Adrenal gland (tissue), 12 donors: Measurements from ENCODE around the gene RPS6KA5. TPM values are rescaled to one million over a fixed set of nuclear protein-coding genes. Genes with fewer than 3 reads are reported as not detected.

Experiments
- DNase-seq, 7 donors: peaks; one replicate each; pipeline ENCODE4 v3.0.0-alpha.2; 2019 to 2020
- H3K27ac ChIP-seq, 5 donors: fragments of 200-600 bp; sonication (generic) in 4 of 5; 1 replicate in 3 of 5; 2 replicates in 2 of 5; pipeline versions ENCODE4 v1.5.1 to v1.8.0; 2016 to 2020; ENCODE audit warnings: mild to moderate bottlenecking in 1 of 5
- H3K27me3 ChIP-seq: fragments of 200-600 bp; 2 replicates; pipeline ENCODE4 v1.8.0; 2021
- H3K36me3 ChIP-seq, 2 donors: fragments of 200-600 bp; replicated peaks in 1 of 2; 1 replicate in 1 of 2; 2 replicates in 1 of 2; pipeline versions ENCODE4 v1.5.1 to v1.8.0; 2018 to 2022
- H3K4me1 ChIP-seq, 2 donors: fragments of 200-600 bp; replicated peaks in 1 of 2; 1 replicate in 1 of 2; 2 replicates in 1 of 2; pipeline versions ENCODE4 v1.5.1 to v1.8.0; 2018 to 2021
- H3K4me3 ChIP-seq, 4 donors: fragments of 200-600 bp; sonication (generic) in 3 of 4; one replicate each; pipeline ENCODE4 v1.5.1; 2016 to 2018
- H3K9me3 ChIP-seq, 3 donors: fragments of 200-600 bp; sonication (generic) in 1 of 3; replicated peaks in 1 of 3; 1 replicate in 2 of 3; 2 replicates in 1 of 3; pipeline versions ENCODE4 v1.5.1 to v1.8.0; 2016 to 2021
- POLR2A ChIP-seq, 2 donors: fragments of 450-650 bp; IDR thresholded peaks; one replicate each; pipeline ENCODE4 v1.6.1; 2017; ENCODE audit warnings: antibody characterized with exemption in 2 of 2, mild to moderate bottlenecking in 2 of 2, moderate library complexity in 1 of 2
- WGBS, 4 donors: extraction: QIAGEN DNeasy Blood & Tissue Kit in 2 of 4; methylation state at CpG; one replicate each; pipeline versions ENCODE4 v1.1.5 to v1.1.7; 2013 to 2017; 5-methylcytosine and 5-hydroxymethylcytosine counted together
- intact Hi-C, 2 donors: fragments of 100-400 bp; cut with DNase I; formaldehyde crosslinking; loops; one replicate each; pipeline versions ENCODE4 v1.14.1 to v1.15.0; 2022 to 2023
- polyA plus RNA-seq, 3 donors: library from polyadenylated mRNA; stranded (reverse); fragments of 200-250 nt in 2 of 3; fragments of 350-450 nt in 1 of 3; fragmentation: Illumina TruSeq in 1 of 3; extraction: RNeasy Lipid Tissue Mini Kit (QIAGEN cat#74804) in 1 of 3; gene quantifications; one replicate each; pipeline ENCODE4 v1.2.3, GENCODE V29; 2013 to 2014
- small RNA-seq, 2 donors: library from RNA; depleted of rRNA; stranded (forward); fragments of <200 nt; gene quantifications; one replicate each; pipeline ENCODE3, GENCODE V24; 2016
- total RNA-seq, 9 donors: library from RNA; depleted of rRNA in 4 of 9; stranded (reverse); fragments of >200 nt in 4 of 9; fragments of 120-200 nt in 1 of 9; fragmentation: NEBNext Ultra II Directional in 1 of 9; extraction: Animal tissue kit (Norgen Biotek cat#: 25700) in 1 of 9; gene quantifications; one replicate each; pipeline versions ENCODE4 v1.1.0 to v1.2.4, GENCODE V29; 2013 to 2023
- TF ChIP-seq, protein P1 (sequence below), 6 experiments: fragments of 450-650 bp in 4 of 6; fragments of 200-600 bp in 2 of 6; sonication (generic) in 1 of 6; IDR thresholded peaks; 1 replicate in 5 of 6; 2 replicates in 1 of 6; pipeline versions ENCODE4 v1.5.1 to v1.8.0; 2016 to 2021; ENCODE audit warnings: antibody characterized with exemption in 6 of 6, mild to moderate bottlenecking in 2 of 6, moderate library complexity in 1 of 6
- donor health status: healthy with polysubstance abuse.
- donor health status: Bipolar disorder and iron deficiency.
- donor health status: DM: yes; HTN: yes; CAD: no.
- donor health status: DM: no; HTN: no; CAD: no.
- donor health status: DM: no; HTN: no; CAD: no.
- donor health status: DM: yes; HTN: yes; CAD: no.

The RPS6KA5 gene
- total and polyA plus RNA-seq, 12 donors = 0.27 to 5.5 (median 1.8) TPM

DNA sequence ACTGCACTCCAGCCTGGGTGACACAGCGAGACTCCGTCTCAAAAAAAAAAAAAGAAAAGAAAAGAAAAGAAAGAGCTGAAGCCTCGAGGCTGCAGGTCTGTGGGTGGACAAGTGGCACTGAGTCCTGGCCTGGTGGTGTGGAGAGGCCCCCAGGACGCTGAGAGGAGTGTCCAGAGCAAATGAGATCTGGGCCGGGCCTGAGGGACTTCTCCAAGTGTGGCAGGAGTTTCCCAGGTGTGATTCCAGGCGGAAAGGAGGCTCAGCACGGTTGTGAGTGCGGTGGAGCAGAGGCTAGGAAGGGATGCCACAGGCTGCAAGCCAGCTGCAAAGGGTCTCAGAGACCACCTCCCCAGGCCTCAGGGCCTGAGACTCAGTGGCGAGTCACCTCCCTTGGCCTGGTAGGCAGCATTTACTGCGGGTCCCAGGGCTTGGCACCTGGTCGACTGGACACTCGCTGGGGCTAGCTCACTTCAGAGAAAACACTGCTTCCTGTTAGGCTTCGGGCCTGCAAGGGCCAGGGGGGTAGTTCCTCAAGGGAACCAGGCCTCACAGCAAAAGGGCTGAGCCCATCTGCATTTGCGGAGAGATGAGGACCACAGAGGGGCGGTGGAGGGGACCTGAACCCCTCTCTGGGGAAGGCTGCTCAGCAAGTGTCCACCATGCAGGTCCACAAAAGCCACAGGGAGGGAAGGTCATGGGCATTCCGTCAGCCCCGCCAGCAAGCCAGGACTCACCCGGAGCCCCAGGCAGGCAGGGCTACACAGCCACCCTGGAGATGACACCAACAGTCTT is 256.0 kb downstream of the RPS6KA5 start:
- Histone ChIP-seq H3K9me3 (no peaks in the 10 kb centered on the region), H3K4me3 (no peak overlapping the region), H3K27ac (no peak overlapping the region), H3K4me1 (no peaks in the 10 kb centered on the region), H3K27me3 (no peaks in the 10 kb centered on the region), H3K36me3 (no peaks in the 10 kb centered on the region)
- WGBS, 4 donors = 85 to 91% (median 90%) methylated on average over 10 to 18 of the region's 18 CpGs
- TF ChIP-seq, protein P1, sequence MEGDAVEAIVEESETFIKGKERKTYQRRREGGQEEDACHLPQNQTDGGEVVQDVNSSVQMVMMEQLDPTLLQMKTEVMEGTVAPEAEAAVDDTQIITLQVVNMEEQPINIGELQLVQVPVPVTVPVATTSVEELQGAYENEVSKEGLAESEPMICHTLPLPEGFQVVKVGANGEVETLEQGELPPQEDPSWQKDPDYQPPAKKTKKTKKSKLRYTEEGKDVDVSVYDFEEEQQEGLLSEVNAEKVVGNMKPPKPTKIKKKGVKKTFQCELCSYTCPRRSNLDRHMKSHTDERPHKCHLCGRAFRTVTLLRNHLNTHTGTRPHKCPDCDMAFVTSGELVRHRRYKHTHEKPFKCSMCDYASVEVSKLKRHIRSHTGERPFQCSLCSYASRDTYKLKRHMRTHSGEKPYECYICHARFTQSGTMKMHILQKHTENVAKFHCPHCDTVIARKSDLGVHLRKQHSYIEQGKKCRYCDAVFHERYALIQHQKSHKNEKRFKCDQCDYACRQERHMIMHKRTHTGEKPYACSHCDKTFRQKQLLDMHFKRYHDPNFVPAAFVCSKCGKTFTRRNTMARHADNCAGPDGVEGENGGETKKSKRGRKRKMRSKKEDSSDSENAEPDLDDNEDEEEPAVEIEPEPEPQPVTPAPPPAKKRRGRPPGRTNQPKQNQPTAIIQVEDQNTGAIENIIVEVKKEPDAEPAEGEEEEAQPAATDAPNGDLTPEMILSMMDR (IDR thresholded peaks at IDR 0.05) = no peak
- no peak for TF ChIP-seq POLR2A (IDR thresholded peaks at IDR 0.05)
- no peak for DNase-seq
- intact Hi-C loops = no loop called here

DNA sequence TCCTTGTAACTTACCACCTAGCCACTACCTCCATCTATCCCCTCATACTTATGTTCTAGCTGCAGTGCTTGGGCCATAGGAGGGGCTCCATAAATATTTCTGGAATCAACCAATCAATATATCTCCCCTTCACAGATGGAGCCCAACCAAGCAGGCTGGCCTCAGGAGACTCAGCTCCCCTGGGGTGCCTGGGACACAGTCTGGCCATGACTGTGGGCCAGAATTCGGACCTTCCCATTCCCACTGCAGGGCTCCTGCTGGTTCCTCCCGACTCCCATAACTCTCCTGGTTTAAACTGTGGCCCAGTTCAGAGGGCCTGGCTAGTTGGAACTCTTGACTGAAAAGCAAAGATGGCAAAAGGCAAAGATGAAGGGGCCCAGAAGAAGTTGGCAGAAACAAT is 257.2 kb downstream of the RPS6KA5 start:
- no peaks in the 10 kb centered on the region for H3K27me3 ChIP-seq
- WGBS, 4 donors = 79 to 100% (median 90%) methylated on average over 2 of the region's 2 CpGs
- no peak overlapping the region for H3K4me3 ChIP-seq
- no peak for TF ChIP-seq POLR2A (IDR thresholded peaks at IDR 0.05)
- TF ChIP-seq, protein P1 (IDR thresholded peaks at IDR 0.05) = no peak
- DNase-seq = no peak
- intact Hi-C loops = no loop called here
- no peaks in the 10 kb centered on the region for H3K36me3 ChIP-seq
- H3K9me3 ChIP-seq = no peaks in the 10 kb centered on the region
- no peak overlapping the region for H3K27ac ChIP-seq
- H3K4me1 ChIP-seq = no peaks in the 10 kb centered on the region

DNA sequence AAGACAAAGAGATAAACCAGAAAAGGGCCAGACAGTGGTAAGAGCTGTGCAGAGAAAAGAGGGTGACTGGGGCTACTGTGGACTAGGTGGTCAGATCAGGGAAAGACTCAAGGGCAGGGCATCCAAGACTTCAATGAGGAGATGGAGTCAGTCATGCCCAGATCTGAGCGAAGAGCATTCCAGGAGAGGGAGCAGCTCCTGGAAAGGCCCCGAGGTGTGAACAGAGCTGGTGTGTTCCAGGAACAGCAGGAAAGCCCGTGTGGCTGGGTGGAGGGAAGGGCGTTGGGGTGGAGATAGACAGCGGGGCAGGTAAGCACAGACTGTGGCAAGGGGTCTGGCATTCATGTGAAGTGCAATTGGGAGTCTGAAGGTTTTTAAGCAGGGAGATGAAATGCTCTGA is 261.0 kb downstream of the RPS6KA5 start:
- Histone ChIP-seq H3K27me3 (no peaks in the 10 kb centered on the region), H3K9me3 (no peaks in the 10 kb centered on the region), H3K4me3 (no peak overlapping the region), H3K4me1 (no peaks in the 10 kb centered on the region), H3K36me3 (no peaks in the 10 kb centered on the region), H3K27ac (no peak overlapping the region)
- WGBS, 4 donors = 89 to 91% (median 90%) methylated on average over 5 of the region's 5 CpGs
- DNase-seq = no peak
- intact Hi-C loops = no loop called here
- TF ChIP-seq, protein P1 (IDR thresholded peaks at IDR 0.05) = no peak
- no peak for TF ChIP-seq POLR2A (IDR thresholded peaks at IDR 0.05)

DNA sequence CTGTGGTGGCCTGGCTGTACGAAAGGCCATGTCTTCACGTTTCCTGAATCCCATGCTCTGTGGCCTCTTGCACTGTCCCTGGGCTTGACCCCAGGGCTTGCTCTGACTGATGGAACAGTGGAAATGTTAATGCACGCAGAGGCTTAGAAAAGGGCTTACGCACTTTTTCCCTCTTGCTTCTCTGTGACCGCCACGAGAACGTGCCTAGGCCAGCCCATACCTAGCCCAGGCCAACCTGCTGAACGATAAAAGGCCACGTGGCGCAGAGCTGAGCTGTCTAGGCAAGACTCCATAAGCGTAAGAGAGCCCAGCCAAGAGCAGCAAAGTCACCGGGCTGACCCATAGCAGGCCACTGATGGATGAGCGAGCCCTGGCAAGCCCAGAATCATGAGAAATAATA is 262.5 kb downstream of the RPS6KA5 start:
- Histone ChIP-seq H3K27ac (no peak overlapping the region), H3K27me3 (no peaks in the 10 kb centered on the region), H3K4me1 (no peaks in the 10 kb centered on the region), H3K36me3 (no peaks in the 10 kb centered on the region), H3K4me3 (no peak overlapping the region), H3K9me3 (no peaks in the 10 kb centered on the region)
- DNase-seq = no peak
- TF ChIP-seq POLR2A (IDR thresholded peaks at IDR 0.05) = no peak
- TF ChIP-seq, protein P1 (IDR thresholded peaks at IDR 0.05) = no peak
- intact Hi-C loops = no loop called here
- 87 to 91% (median 89%) methylated on average over 13 of the region's 13 CpGs for WGBS, 4 donors

Small RNA genes lying within 50 kb of the gene (small RNA-seq; reads per million reads assigned to genes)
- gene RNU7-30P = 0 reads per million in 2 donors

Other genes with a start within 250 kb of the RPS6KA5 start
- gene TTC7B, start 244.2 kb downstream of the RPS6KA5 start, total RNA-seq = 10 to 100 TPM; 11.7 to 58.4 (median 25.6) TPM
- gene TTC7B, start 244.2 kb downstream of the RPS6KA5 start, polyA plus RNA-seq = 10 to 100 TPM in 2 of 3 donors, 1 to 10 TPM in 1; 10.0 to 13.6 (median 11.7) TPM
- gene DGLUCY, start 53.4 kb upstream of the RPS6KA5 start, total RNA-seq = 10 to 100 TPM; 48.9 to 93.4 (median 83.5) TPM
- 10 to 100 TPM; 50.3 to 65.1 (median 60.1) TPM for gene DGLUCY, start 53.4 kb upstream of the RPS6KA5 start, polyA plus RNA-seq
- gene GPR68, start 184.1 kb upstream of the RPS6KA5 start, total RNA-seq = 1 to 10 TPM in 3 of 9 donors, under 1 TPM in 5, not detected in 1; 0.28 to 4.5 (median 0.58) TPM
- 1 to 10 TPM; 1.0 to 1.8 (median 1.2) TPM for gene GPR68, start 184.1 kb upstream of the RPS6KA5 start, polyA plus RNA-seq